Measurements from ENCODE around the gene NDUFB7.

DNA sequence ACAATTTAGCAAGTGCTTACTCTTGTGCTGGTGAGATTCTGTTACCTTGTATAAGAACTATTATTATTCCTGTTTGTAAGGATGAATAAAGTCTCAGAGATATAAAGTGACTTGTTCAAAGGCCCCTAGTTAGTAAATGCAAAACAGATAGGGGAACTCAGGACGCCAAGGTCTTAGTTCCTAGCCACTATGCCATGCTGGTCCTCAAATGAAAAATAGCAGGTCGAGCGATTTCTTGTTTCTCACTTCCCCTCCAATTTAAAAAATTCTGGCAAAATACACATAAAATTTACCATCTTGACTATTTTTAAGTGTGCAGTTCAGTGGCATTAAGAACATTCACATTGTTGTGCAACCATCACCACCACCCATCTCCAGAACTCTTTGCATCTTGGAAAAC is 41.4 kb downstream of the NDUFB7 start:
- TF ChIP-seq, protein P1, sequence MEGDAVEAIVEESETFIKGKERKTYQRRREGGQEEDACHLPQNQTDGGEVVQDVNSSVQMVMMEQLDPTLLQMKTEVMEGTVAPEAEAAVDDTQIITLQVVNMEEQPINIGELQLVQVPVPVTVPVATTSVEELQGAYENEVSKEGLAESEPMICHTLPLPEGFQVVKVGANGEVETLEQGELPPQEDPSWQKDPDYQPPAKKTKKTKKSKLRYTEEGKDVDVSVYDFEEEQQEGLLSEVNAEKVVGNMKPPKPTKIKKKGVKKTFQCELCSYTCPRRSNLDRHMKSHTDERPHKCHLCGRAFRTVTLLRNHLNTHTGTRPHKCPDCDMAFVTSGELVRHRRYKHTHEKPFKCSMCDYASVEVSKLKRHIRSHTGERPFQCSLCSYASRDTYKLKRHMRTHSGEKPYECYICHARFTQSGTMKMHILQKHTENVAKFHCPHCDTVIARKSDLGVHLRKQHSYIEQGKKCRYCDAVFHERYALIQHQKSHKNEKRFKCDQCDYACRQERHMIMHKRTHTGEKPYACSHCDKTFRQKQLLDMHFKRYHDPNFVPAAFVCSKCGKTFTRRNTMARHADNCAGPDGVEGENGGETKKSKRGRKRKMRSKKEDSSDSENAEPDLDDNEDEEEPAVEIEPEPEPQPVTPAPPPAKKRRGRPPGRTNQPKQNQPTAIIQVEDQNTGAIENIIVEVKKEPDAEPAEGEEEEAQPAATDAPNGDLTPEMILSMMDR (IDR thresholded peaks at IDR 0.05; ENCODE audit: low read length) = no peak
- TF ChIP-seq EZH2 (optimal IDR thresholded peaks at IDR 0.05; ENCODE audit: low read depth, low read length) = no peak

Data from MM.1S (cell line).